Neural crest cell (in vitro differentiated cells): ENCODE measurements around the gene CHIA. TPM values are rescaled to one million over a fixed set of nuclear protein-coding genes. Genes with fewer than 3 reads are reported as not detected.
A peak's percentile ranks its signal among the peaks of the same experiment; 100 is the strongest.

ENCODE experiments used
- DNase-seq: peaks from one replicate; pipeline ENCODE4 v3.0.0; 2021; ENCODE audit warnings: low read depth, mixed read lengths, low spot score
- H3K27ac Mint-ChIP-seq: one replicate; pipeline ENCODE4 v1.8.0; 2021; ENCODE audit warnings: mild to moderate bottlenecking, mixed read lengths; ENCODE audit not compliant: unreplicated experiment
- H3K27me3 Mint-ChIP-seq: 2 replicates; pipeline ENCODE4 v1.8.0; 2021; ENCODE audit warnings: low read depth, mild to moderate bottlenecking, mixed read lengths
- H3K36me3 Mint-ChIP-seq: 2 replicates; pipeline ENCODE4 v1.8.0; 2021; ENCODE audit warnings: low read depth, mild to moderate bottlenecking, mixed read lengths
- H3K4me1 Mint-ChIP-seq: 2 replicates; pipeline ENCODE4 v1.8.0; 2021; ENCODE audit warnings: mixed read lengths
- H3K4me3 Mint-ChIP-seq: one replicate; pipeline ENCODE4 v1.8.0; 2021; ENCODE audit warnings: mild to moderate bottlenecking, mixed read lengths
- H3K9me3 Mint-ChIP-seq: 2 replicates; pipeline ENCODE4 v1.8.0; 2021; ENCODE audit warnings: mixed read lengths
- total RNA-seq: library from RNA; stranded (reverse); gene quantifications from 2 replicates; pipeline ENCODE4 v1.2.1, GENCODE V29; 2021
- TF ChIP-seq, protein P1 (sequence below): fragments of 200-600 bp; sonication (generic); conservative IDR thresholded peaks from 2 replicates; pipeline ENCODE4 v1.5.0; 2021; ENCODE audit warnings: antibody characterized with exemption, mild to moderate bottlenecking

Gene CHIA
- total RNA-seq, 1 donor from 2014 or later: not detected

- Mint-ChIP-seq H3K4me3 (no peak overlapping the region), H3K9me3 (peaks cover 2% of the 10 kb centered on the region), H3K4me1 (peaks cover 9% of the 10 kb centered on the region), H3K27ac (no peak overlapping the region), H3K27me3 (no peaks in the 10 kb centered on the region), H3K36me3 (no peaks in the 10 kb centered on the region)
- TF ChIP-seq, protein P1, sequence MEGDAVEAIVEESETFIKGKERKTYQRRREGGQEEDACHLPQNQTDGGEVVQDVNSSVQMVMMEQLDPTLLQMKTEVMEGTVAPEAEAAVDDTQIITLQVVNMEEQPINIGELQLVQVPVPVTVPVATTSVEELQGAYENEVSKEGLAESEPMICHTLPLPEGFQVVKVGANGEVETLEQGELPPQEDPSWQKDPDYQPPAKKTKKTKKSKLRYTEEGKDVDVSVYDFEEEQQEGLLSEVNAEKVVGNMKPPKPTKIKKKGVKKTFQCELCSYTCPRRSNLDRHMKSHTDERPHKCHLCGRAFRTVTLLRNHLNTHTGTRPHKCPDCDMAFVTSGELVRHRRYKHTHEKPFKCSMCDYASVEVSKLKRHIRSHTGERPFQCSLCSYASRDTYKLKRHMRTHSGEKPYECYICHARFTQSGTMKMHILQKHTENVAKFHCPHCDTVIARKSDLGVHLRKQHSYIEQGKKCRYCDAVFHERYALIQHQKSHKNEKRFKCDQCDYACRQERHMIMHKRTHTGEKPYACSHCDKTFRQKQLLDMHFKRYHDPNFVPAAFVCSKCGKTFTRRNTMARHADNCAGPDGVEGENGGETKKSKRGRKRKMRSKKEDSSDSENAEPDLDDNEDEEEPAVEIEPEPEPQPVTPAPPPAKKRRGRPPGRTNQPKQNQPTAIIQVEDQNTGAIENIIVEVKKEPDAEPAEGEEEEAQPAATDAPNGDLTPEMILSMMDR: no peak
- DNase-seq: no peak
These were observed 15.6 kb upstream of the CHIA start for GRCh38 chr1:111275079-111275478.

DNA sequence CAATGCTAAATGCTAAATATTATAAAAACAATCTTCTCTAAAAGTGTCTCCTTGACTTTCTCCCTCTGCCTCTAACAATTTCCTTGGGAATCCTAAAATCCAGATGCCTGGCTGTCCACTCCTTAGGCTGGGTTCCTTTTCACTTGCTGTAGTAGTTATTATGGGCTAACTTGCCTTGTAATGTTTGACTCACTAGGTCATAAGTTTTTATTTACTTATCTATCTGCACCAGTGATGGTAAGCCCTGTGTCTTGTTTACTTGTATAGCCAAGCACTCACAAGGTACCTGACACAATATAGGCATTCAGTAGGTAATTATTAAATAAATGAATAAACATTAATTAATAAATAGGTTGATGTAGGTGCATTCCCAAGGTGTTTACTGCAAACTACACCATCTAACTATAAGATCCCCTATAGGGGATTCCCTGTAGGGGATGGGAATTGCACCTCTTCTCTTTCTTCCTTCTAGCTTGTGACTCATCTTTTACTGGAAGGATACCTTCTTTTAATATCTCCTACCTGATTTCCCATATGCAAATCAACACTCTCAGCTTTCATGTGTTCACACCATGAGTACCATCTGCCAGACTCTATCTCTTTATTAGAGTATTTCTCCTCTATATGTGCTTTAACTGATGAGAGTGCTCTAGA lies 14.7 kb upstream of the CHIA start:
- no peaks in the 10 kb centered on the region for H3K36me3 Mint-ChIP-seq
- TF ChIP-seq, protein P1: no peak
- H3K27me3 Mint-ChIP-seq: no peaks in the 10 kb centered on the region
- no peak overlapping the region for H3K4me3 Mint-ChIP-seq
- DNase-seq: no peak
- H3K27ac Mint-ChIP-seq: no peak overlapping the region
- H3K4me1 Mint-ChIP-seq: peaks cover 9% of the 10 kb centered on the region
- peaks cover 2% of the 10 kb centered on the region for H3K9me3 Mint-ChIP-seq

DNA sequence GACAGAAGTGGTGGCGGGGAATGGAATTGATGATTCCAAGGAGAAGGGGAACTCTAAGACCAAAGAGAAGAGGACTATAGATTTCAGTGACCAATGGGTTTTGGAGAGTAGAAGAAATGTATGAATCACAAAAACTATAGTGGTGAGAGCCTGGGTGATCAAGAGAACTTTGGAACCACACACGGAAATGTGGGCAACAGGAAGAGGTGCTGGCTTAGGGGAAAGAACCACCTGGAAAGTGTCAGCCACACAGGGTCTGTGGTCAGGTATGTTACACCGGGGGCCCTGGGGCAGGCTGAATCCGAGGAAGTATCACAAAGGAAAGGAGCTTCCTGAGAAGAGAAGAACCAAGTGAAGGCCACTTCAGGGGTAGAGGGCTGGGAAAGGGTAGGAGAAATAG lies 11.5 kb upstream of the CHIA start:
- DNase-seq: no peak
- Mint-ChIP-seq H3K4me1 (no peaks in the 10 kb centered on the region), H3K27me3 (no peaks in the 10 kb centered on the region), H3K27ac (no peak overlapping the region), H3K4me3 (no peak overlapping the region), H3K36me3 (no peaks in the 10 kb centered on the region), H3K9me3 (peaks cover 2% of the 10 kb centered on the region)
- TF ChIP-seq, protein P1: no peak

DNA sequence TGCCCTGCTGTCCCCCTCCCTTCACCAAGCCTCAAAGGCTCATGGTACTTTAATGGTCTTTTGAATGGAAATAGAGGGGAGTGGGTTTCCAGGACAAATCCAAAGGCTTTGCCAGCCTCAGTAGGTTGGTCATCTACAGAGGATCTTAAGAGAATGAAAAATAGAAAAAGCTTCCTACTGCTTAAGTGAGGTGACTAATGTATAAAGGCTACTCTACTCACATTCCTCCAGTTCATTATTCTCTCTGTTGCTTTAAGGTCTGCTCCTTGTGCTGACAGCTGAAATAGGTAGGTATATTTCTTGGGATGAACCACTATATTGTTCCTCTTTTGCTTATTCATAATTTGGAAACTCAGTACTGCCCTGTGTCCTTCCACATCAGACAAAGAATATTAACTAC lies 10.4 kb upstream of the CHIA start:
- DNase-seq: no peak
- TF ChIP-seq, protein P1: no peak
- Mint-ChIP-seq H3K4me1 (no peaks in the 10 kb centered on the region), H3K27ac (no peak overlapping the region), H3K27me3 (no peaks in the 10 kb centered on the region), H3K36me3 (no peaks in the 10 kb centered on the region), H3K4me3 (no peak overlapping the region), H3K9me3 (peaks cover 2% of the 10 kb centered on the region)

DNA sequence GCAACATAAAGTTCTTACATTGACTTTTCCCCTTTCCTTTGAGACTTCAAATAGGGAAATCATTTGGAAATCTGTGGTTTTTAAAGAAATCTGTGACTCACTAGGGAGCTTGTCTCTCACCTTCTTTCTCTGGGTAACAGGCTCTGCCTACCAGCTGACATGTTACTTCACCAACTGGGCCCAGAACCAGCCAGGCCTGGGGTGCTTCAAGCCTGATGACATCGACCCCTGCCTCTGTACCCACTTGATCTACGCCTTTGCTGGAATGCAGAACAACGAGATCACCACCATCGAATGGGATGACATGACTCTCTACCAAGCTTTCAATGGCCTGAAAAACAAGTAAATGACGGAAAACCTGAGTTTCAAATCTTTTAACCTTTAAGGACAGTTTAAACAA lies 9.2 kb upstream of the CHIA start:
- no peaks in the 10 kb centered on the region for H3K9me3 Mint-ChIP-seq
- no peak for DNase-seq

More for the DNA sequence above, 9.2 kb upstream of the CHIA start:
- Mint-ChIP-seq H3K4me1 (no peaks in the 10 kb centered on the region), H3K27me3 (no peaks in the 10 kb centered on the region), H3K36me3 (no peaks in the 10 kb centered on the region), H3K27ac (peak overlapping the region; percentile 53), H3K4me3 (no peak overlapping the region)
- TF ChIP-seq, protein P1: no peak
